Spleen (tissue), 7 donors: Measurements from ENCODE around the gene CD55.

Source experiments
- CTCF ChIP-seq, 11 experiments: fragments of 200-600 bp in 7 of 11; fragments of 450-650 bp in 4 of 11; sonication (generic) in 4 of 11; IDR thresholded peaks in 8 of 11; conservative IDR thresholded peaks in 3 of 11; 1 replicate in 7 of 11; 2 replicates in 4 of 11; pipeline versions ENCODE4 v1.4.0 to v1.8.0; 2016 to 2021; ENCODE audit warnings: antibody characterized with exemption in 11 of 11, inconsistent platforms in 4 of 11, mild to moderate bottlenecking in 1 of 11
- POLR2A ChIP-seq, 3 donors: fragments of 450-650 bp; IDR thresholded peaks; one replicate each; pipeline ENCODE4 v1.5.1; 2017; ENCODE audit warnings: antibody characterized with exemption in 3 of 3, mild to moderate bottlenecking in 1 of 3
- POLR2AphosphoS5 ChIP-seq, 3 donors: sonication (generic); formaldehyde crosslinking; IDR thresholded peaks; one replicate each; pipeline ENCODE4 v1.5.1; 2017; ENCODE audit warnings: antibody characterized with exemption in 3 of 3
- donor health status: DM: no; HTN: no; CAD: no; lungs with moderate emphysema.
- donor health status: DM: no; HTN: no; CAD: no.
- donor health status: DM: no; HTN: no; CAD: no.

GRCh38 chr1:207312604-207312920 lies 8.9 kb upstream of the CD55 start:
- TF ChIP-seq CTCF (IDR thresholded peaks at IDR 0.05 in 8 of 11, conservative IDR thresholded peaks at IDR 0.05 in 3 of 11) (no peak), POLR2AphosphoS5 (IDR thresholded peaks at IDR 0.05) (no peak), POLR2A (IDR thresholded peaks at IDR 0.05) (no peak)
